GM11168 (cell line): Measurements from ENCODE around the gene GPC3.

Source experiments
- in situ Hi-C: fragments of 300-500 bp; cut with MboI; formaldehyde crosslinking; loops from one replicate; pipeline ENCODE4 v1.12.0; 2022; ENCODE audit warnings: low sequenced_read_pairs; ENCODE audit not compliant: unreplicated experiment

GPC3 gene

DNA sequence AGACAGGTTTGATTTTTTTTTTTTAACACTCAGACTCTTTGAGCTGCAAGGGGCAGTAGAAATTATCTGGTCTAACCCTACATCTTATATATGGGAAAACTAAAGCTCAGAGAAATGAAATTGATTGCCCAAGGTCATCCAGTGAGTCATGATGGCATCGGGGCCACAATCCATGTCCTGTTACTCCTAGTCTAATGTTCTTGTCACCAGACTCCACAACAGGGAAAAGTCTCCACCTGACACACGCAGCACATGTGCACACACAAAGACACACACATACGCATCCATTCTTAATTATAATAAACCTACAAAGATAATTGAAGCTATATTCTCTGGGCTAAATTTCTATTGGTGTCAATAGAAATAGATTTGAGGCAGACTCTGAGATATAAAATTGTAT is 48.4 kb downstream of the GPC3 start:
- in situ Hi-C loops = no loop called here

DNA sequence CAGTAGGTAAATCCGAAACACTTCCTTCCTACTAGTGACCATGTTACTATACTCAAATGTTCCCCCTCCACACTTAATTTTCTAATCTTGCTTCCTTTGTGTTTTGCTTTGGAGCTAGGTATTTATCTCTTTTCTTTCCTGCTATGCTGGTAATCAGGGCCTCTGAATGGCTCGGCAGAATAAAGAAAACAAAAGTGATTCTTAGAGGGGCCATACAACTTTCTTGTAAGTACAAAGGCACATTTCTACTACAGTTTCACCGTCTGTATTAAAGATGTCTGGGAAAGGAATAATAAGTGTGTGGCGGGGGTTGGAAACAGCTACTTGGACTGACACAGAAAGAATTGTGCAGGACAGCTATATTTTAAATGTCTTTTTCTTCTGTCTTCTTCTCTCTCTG is 50.3 kb downstream of the GPC3 start:
- in situ Hi-C loops = no loop called here

DNA sequence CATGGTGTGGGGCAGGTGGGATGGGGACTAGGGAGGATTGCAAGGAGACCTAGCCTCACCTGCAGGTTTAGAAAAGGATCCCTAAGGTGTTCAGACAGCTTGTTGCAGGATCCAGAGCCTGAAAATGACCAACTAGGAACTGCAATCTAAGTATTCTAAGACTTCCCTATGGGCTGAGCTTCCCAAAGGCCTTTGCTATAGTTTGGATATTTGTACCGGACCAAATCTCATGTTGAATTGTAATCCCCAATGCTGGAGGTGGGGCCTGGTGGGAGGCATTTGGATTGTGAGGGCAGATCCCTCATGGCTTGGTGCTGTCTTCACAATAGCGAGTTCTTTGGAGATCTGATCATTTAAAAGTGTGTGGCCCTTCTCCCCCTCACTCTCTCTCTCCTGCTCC is 52.1 kb downstream of the GPC3 start:
- in situ Hi-C loops = no loop called here

DNA sequence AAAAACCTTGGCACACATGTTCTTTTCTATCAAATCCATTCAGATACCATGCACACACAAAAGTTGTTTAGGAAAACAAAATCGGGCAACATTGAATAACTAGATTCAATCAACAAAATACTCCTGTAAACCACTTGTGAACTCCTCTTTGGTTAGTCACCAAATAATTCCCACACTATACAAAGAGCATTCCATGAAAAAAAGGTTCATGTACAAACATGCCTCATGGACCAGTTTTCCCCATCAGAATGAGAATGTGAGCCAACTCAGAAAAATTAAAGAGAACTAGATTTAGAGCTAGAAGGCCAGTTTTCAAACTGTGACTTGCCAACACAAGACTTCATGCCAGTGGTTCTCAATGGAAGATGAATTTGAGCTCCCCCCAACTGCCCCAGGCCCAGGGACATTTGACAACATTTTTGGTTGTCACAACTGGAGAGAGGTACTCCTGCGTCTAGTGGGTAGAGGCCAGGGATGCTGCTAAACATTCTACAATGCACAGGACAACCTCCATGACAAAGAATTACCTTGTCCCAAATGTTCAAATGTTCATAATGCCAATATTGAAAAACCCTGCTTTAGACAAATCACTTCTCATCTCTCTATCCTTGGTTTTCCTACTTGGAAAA is 55.4 kb downstream of the GPC3 start:
- in situ Hi-C loops = no loop called here

DNA sequence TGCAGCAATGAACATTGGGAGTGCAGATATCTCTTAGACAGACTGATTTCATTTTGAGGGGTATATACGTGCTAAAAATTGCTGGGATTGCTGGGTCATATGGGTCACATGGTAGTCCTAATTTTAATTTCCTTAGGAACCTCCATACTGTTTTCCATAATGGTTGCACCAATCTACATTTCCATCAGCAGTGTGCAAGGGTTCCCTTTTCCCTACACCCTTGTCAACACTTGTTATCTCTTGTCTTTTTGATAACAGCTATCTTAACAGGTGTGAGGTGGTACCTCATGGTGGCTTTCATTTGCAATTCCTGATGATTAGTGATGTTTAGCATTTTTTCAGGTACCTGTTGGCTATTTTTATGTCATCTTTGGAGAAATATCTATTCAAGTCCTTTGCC is 57.0 kb downstream of the GPC3 start:
- in situ Hi-C loops = no loop called here

- in situ Hi-C loops = no loop called here
These were observed 58.6 kb downstream of the GPC3 start for GRCh38 chrX:133926809-133927208.

GRCh38 chrX:133926099-133926498 is 59.3 kb downstream of the GPC3 start:
- in situ Hi-C loops = no loop called here

DNA sequence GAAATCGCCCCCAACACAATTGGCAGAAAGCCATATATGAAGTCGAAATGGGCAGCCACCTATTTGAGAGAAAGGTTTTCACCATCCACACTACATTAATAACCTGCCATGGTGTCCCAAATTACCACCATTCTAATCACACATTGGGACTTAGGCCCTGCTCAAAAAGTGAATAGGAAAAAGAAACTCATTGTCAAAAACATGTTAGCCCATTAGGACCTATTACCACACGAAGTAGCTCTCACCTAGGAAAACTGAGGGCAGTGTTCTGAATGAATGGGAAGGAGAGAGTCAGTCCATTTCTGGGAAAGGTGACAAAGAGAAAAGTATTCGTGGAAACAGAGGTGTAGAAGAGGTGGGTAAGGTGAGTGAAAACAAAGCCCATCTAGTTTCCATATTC is 60.8 kb downstream of the GPC3 start:
- in situ Hi-C loops = no loop called here

DNA sequence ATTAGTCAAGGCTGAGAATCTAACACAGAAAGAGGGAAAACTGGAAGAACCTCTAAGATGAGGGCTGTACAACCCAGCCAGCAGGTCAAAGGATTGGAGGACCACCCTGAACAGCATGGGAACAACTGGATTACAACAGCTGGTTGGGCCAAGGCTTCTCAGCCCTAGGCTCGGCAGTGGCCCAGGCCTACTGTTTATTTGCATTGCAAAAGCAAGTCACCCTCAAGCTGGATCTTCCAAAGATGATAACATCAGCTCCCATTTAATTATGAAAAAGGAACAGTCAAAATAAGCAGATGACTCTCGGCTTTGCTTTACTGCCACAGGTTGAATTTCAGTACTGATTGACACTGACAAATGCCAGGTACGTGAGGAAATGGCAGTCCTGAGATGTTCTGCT is 61.8 kb downstream of the GPC3 start:
- in situ Hi-C loops = no loop called here

DNA sequence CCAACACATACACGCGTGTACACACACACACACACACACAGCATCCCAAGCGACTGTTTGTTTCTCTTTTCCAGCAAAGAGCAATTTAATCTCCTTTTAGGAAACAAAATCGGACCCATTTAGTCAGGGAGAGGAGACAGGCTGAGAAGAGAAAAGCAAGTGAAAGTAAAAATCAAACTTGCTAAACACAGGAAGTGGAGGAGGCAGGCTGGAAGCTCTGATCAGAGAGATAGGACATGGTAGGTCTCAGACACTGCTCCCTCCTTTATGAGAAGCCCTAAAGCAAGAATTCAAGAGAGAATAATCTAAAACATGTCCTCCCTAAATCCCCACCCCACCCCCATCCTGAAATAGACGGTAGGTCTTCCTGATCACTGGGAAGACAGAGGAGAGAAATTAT is 62.3 kb downstream of the GPC3 start:
- in situ Hi-C loops = no loop called here

DNA sequence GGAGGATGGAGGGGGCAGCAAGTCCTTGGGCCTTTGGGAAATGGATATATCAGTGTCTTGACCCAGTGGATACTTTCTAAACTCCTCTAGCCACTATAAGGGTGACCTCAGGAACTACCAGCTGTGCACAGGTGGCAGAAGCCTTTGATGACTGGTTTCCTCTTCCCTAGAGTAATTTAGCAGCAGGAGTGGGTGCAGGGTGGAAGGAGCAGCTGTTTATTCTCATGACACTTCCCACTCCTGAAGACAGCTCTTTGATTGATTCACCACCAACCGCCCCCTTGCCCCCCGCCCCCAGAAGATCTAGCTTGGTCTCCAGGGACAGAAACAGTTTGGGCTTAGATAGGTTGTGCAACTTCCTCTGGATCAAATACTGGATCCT is 63.0 kb downstream of the GPC3 start:
- in situ Hi-C loops = no loop called here

DNA sequence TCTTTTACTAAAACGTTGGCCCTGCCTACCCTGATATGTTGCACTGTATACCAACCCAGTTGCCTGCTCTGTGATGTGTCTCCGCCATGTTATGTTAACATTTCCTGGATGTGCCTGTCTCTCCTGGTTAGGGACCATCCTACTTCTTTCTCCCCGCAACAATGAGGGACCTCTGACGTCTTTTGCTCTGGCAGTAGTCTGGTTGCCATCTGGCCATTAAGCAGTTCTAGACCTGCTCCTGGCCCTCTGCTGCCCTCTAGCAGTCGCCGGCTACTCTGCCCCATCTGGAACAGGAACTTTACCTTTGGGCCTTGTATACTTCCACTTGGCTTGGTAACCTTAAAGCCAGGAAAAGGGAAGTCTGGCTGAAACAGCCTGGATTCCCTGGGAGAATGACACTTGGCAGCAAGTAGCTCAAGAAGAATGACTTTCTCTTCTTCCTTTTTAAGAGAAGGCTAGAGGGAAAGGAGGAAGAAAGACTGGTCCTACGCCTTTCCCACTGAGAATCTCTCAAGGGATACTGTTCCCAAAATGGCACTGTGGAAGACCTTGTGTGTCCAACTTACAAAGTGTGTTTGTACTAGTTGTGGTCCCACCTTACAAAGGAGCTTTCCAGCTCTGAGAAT is 63.5 kb downstream of the GPC3 start:
- in situ Hi-C loops = no loop called here

GRCh38 chrX:133921086-133921485 is 64.3 kb downstream of the GPC3 start:
- in situ Hi-C loops = no loop called here

DNA sequence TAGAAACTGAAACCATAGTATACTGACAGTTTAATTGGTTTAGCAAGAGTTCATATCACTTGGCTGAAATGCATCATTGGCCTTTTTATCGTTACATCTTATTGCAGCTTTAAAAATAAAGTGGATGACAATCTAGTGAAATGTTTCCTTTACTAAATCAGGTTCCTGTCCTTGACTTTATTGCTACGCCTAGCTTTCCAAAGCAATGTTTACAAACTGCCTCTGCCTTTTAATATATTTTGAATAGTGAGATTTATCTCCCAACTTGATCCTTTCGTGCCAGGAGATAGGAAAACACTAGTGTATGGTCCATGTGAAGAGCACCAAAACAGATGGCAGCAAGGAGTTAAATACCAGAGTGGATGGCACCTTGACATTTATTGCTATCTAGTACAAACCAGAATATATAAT is 67.0 kb downstream of the GPC3 start:
- in situ Hi-C loops = no loop called here

DNA sequence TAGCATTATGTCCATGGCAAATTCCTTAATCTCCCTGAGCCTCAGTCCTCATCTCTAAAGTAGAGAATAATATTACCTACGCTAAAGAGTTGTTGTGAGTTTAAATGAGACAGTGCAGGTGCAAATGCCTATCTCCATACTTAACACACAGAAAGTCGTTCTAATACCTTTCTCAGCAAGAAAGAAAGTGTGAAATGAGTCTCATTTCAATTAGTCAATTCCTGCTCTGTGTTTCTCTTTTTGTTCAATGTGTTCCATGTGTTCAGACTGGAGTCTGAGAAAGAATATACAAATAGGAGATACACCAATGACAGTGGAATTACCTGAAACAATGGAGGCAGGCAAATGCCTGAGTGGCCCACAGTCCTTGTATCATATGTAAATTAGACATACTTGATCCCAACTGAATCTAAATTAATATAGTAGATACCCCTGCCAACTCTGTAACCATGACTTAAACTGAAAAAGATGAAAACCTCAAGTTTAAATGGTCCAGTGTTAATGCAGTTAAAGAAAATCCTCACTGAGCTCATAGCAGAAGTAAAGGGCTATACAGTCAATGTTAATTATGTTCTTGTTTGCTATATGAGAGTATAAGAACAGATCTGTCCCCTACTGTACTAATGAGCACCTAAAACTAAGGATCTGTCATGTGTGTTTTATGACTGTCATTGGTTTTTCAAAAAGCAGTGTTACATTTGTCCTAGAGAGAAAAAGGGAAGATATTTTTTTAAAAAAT is 68.2 kb downstream of the GPC3 start:
- in situ Hi-C loops = no loop called here

DNA sequence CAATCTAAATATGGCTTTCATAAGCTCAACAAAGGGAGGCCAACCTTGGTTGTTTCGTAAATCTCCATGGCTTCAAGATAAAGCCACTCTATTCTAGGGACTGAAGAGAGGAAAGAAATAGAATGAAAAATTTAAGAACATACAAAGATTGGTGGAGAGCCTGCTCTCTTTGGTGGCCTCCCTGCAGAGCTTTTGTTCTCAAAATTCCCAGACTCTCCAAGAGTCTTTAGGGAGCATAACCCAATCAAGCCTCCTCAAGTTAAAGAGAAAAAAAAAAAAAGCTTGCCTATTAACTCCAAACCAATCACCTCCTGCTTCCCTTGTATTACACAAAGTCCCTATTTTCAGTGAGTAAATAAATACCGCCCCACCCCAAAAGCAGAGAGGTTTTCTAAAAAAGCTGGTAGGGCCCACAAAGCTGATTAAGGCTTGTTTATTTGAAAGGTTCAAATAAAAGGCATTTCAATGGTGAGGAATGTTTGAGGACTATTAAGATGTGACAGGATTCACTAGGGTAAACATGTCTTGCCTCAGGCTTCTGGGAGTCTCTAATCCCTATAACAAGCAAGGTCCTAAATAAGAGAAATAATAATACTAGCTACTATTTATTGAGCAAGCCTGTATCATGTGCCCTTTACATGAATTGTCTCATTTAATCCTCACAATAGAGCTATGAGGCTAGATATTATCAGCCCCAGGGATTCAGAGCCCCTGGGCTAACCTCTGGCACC is 71.6 kb downstream of the GPC3 start:
- in situ Hi-C loops = no loop called here

- in situ Hi-C loops = no loop called here
These were observed 72.4 kb downstream of the GPC3 start for GRCh38 chrX:133913009-133913408.

GRCh38 chrX:133911825-133912495 is 73.4 kb downstream of the GPC3 start:
- in situ Hi-C loops = no loop called here

DNA sequence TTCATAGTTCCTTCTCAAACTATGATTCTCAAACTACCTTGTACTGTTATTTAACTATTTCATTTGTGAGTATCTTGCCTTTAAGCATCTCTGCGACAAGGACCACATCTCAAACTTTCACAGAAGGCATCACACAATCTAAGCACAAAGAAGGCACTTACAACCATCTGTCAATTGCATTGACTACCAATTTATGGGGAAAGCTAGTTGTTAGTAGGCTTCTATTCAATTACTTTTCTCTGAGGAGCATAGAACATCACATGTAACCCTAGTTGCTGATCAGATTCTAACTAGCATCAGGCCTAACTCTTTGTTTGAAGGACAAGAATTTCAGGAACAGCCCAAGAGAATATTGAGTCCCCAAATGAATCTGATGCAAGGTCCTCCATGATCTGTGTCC is 74.9 kb downstream of the GPC3 start:
- in situ Hi-C loops = no loop called here

DNA sequence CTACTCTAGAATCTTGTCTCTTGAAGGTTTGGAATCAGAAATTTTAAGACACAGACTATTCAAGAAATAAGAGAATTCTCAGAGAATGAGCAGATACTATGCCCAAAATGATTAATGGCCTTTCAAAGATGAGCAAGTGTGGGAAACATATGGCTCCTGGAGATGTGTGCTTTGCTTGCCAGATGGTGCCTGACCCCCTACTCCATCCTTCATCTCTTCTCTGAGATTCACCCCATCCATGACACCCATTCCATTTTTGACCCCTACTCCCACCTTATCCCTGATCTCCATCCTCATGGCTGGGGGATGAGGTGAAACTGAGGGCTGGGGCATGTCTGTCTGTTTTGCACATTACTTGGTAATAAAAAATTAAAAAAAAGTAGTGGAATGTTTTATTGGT is 75.5 kb downstream of the GPC3 start:
- in situ Hi-C loops = no loop called here
